DOHH2 (cell line): ENCODE data around the gene PALM.

Experiments used
- H3F3A ChIP-seq: fragments of 200-600 bp; sonication (generic), shearing (Covaris generic); 2 replicates; pipeline ENCODE4 v1.6.0; 2016; ENCODE audit warnings: antibody characterized with exemption, mild to moderate bottlenecking; ENCODE audit not compliant: control insufficient read depth, insufficient read depth
- H3K27ac ChIP-seq: fragments of 200-600 bp; sonication (generic); 2 replicates; pipeline ENCODE4 v1.5.1; 2014; ENCODE audit warnings: low read depth, mild to moderate bottlenecking, low read length, moderate library complexity
- H3K27me3 ChIP-seq: fragments of 200-600 bp; sonication (generic); 2 replicates; pipeline ENCODE4 v1.6.1; 2014; ENCODE audit warnings: mild to moderate bottlenecking, low read length, mixed read lengths; ENCODE audit not compliant: control insufficient read depth
- H3K36me3 ChIP-seq: fragments of 200-600 bp; sonication (generic); 2 replicates; pipeline ENCODE4 v1.6.1; 2014; ENCODE audit warnings: mild to moderate bottlenecking, low read length, moderate library complexity, mixed read lengths; ENCODE audit not compliant: control insufficient read depth
- H3K4me1 ChIP-seq: fragments of 200-600 bp; sonication (generic); 2 replicates; pipeline ENCODE4 v1.6.1; 2014; ENCODE audit warnings: mild to moderate bottlenecking, low read length, mixed read lengths; ENCODE audit not compliant: control insufficient read depth
- H3K4me2 ChIP-seq: fragments of 200-600 bp; sonication (generic); 2 replicates; pipeline ENCODE4 v1.6.0; 2014; ENCODE audit warnings: mild to moderate bottlenecking, low read length, moderate library complexity
- H3K4me3 ChIP-seq: fragments of 200-600 bp; sonication (generic); 2 replicates; pipeline ENCODE4 v1.5.1; 2014; ENCODE audit warnings: mild to moderate bottlenecking, low read length, mixed read lengths
- H3K79me2 ChIP-seq: fragments of 200-600 bp; sonication (generic); 2 replicates; pipeline ENCODE4 v1.6.1; 2014; ENCODE audit warnings: mild to moderate bottlenecking, low read length, mixed read lengths; ENCODE audit not compliant: control insufficient read depth
- H3K9me2 ChIP-seq: fragments of 200-600 bp; sonication (generic); replicated peaks from 2 replicates; pipeline ENCODE4 v1.6.1; 2014; ENCODE audit warnings: mild to moderate bottlenecking, low read length, mixed read lengths; ENCODE audit not compliant: control insufficient read depth
- H3K9me3 ChIP-seq: fragments of 200-600 bp; sonication (generic); 2 replicates; pipeline ENCODE4 v1.6.1; 2014; ENCODE audit warnings: antibody characterized with exemption, low read length, mixed read lengths; ENCODE audit not compliant: control insufficient read depth, insufficient read depth
- H4K20me1 ChIP-seq: fragments of 200-600 bp; sonication (generic); 2 replicates; pipeline ENCODE4 v1.6.0; 2014; ENCODE audit warnings: low read depth, mild to moderate bottlenecking, antibody characterized with exemption, low read length, moderate library complexity; ENCODE audit not compliant: control insufficient read depth, insufficient read depth
- EZH2phosphoT487 ChIP-seq: fragments of 200-600 bp; sonication (generic); IDR thresholded peaks from 2 replicates; pipeline ENCODE4 v1.6.1; 2017; ENCODE audit warnings: borderline replicate concordance, mild to moderate bottlenecking, antibody characterized with exemption, low read length, moderate library complexity, mixed read lengths
- TF ChIP-seq, protein P1 (sequence below): fragments of 200-600 bp; sonication (generic); IDR thresholded peaks from one replicate; pipeline ENCODE4 v1.5.1; 2014; ENCODE audit warnings: antibody characterized with exemption, mild to moderate bottlenecking, low read depth, low read length; ENCODE audit not compliant: poor library complexity, severe bottlenecking

The PALM gene

DNA sequence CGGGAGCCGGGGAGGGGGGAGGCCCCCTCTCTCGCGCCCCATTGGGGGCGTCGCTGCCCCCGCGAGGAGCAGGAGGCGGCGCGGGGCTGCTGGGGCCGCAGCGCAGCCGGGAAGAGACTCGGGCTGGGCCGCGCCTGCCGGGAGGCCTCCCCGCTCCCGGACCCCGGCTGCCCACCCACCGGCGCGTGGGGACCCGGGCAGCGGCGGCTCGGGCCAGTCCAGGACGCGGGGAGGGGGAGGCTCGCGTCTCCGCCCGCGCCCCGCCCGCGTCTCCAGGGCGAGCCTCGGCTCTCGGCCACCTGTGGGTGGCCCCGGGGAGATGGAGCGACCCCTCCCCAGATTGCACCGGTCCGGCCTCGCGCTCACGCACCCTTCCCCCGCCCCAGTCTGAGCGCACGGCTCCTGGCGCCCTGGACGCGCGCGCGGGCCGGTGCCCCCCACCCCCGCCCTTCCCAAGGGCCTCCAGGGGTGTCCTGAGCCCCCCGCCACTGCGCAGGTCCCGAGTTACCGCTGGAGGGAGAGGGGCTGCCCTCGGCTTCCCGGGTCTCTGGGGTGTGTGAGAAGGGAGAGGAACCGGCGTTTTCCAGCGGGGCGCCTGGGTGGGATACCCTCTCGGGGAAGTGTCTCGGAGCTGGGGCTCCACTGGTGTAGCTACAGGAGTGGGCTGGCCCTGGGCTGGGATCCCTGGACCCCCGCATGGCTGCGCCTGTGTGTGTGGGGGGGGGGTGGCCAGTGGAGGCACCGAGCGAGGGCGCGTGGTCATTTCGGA lies 645 bp downstream of the PALM start:
- Histone ChIP-seq H3K36me3 (no peaks in the 10 kb centered on the region), H4K20me1 (no peaks in the 10 kb centered on the region), H3K9me2 (no peaks in the 10 kb centered on the region), H3K9me3 (no peaks in the 10 kb centered on the region), H3K79me2 (no peaks in the 10 kb centered on the region), H3F3A (no peaks in the 10 kb centered on the region), H3K27ac (no peak overlapping the region), H3K27me3 (0 out of 2 replicates have a peak, but pooled peaks cover 4% of the 10 kb centered on the region), H3K4me3 (no peak overlapping the region), H3K4me2 (no peak overlapping the region), H3K4me1 (peaks cover under 1% of the 10 kb centered on the region; the same call in 1 of the 2 replicates)
- TF ChIP-seq, protein P1, sequence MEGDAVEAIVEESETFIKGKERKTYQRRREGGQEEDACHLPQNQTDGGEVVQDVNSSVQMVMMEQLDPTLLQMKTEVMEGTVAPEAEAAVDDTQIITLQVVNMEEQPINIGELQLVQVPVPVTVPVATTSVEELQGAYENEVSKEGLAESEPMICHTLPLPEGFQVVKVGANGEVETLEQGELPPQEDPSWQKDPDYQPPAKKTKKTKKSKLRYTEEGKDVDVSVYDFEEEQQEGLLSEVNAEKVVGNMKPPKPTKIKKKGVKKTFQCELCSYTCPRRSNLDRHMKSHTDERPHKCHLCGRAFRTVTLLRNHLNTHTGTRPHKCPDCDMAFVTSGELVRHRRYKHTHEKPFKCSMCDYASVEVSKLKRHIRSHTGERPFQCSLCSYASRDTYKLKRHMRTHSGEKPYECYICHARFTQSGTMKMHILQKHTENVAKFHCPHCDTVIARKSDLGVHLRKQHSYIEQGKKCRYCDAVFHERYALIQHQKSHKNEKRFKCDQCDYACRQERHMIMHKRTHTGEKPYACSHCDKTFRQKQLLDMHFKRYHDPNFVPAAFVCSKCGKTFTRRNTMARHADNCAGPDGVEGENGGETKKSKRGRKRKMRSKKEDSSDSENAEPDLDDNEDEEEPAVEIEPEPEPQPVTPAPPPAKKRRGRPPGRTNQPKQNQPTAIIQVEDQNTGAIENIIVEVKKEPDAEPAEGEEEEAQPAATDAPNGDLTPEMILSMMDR = no peak
- TF ChIP-seq EZH2phosphoT487 = no peak

DNA sequence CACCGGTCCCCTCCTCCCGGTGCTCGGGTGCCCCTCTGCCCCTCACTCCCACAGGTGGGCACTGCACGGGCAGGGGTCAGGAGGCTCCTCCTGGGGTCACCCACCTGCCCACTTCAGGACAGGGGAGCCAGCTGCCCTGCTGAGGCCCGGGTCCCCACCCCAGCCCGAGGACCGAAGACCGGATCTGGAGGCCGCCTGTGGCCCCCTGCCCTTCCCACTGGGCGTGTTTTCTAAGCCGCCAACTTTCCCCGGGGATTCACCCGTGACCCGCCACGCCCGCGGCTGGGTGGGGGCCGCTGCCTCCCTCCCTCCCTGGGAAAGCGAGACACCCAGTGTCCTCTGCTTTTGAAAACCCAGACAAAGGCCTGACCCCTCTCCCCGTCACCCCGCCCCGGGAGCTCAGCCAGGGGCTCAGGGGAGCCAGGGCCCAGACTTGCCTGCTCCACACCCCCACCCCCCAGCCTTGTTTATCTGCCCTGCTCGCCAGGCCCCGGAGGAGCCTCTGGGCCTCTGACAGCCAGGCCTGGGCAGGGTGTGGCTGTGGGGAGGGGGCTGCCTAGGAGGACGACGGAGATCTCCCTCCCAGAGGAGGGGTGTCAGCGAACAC lies 1.3 kb downstream of the PALM start:
- Histone ChIP-seq H3K4me3 (no peak overlapping the region), H4K20me1 (no peaks in the 10 kb centered on the region), H3K9me3 (no peaks in the 10 kb centered on the region), H3F3A (no peaks in the 10 kb centered on the region), H3K79me2 (no peaks in the 10 kb centered on the region), H3K36me3 (no peaks in the 10 kb centered on the region), H3K4me1 (no peaks in the 10 kb centered on the region), H3K9me2 (no peaks in the 10 kb centered on the region), H3K4me2 (no peak overlapping the region), H3K27me3 (0 out of 2 replicates have a peak, but pooled peaks cover 4% of the 10 kb centered on the region), H3K27ac (no peak overlapping the region)
- TF ChIP-seq EZH2phosphoT487 = no peak
- TF ChIP-seq, protein P1 = no peak

DNA sequence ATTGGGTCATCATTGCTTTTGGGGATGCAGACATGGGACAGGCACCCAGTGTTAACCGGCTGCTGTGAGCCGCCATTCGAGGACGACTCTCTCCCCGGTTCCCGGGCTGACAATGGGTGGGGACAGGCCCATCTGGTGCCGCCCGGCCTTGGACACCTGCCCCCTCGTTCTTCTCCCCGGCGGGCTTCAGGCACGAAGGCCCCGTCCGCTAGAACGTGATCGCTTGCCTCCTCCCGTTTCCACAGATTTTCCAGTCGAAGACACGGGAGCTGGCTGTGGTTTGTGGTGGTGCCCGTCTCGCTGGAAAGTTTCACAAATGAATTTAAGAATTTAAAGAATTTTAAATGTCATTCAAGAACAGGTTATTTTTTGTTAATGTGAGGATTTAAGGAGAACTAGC lies 2.0 kb downstream of the PALM start:
- TF ChIP-seq, protein P1 = no peak
- TF ChIP-seq EZH2phosphoT487 = no peak
- Histone ChIP-seq H3K36me3 (no peaks in the 10 kb centered on the region), H3K9me3 (no peaks in the 10 kb centered on the region), H3F3A (no peaks in the 10 kb centered on the region), H3K79me2 (no peaks in the 10 kb centered on the region), H3K4me3 (no peak overlapping the region), H3K27me3 (0 out of 2 replicates have a peak, but pooled peaks cover 4% of the 10 kb centered on the region), H3K9me2 (no peaks in the 10 kb centered on the region), H3K27ac (no peak overlapping the region), H3K4me2 (no peak overlapping the region), H3K4me1 (no peaks in the 10 kb centered on the region), H4K20me1 (no peaks in the 10 kb centered on the region)
